Measurements from ENCODE around the gene ZNF280B. TPM values are rescaled to one million over a fixed set of nuclear protein-coding genes. Genes with fewer than 3 reads are reported as not detected.

The ZNF280B gene
- total and polyA plus RNA-seq, 7 experiments from 2014 or later: 2.1 to 3.6 (median 2.3) TPM

- no peak overlapping the region for H3K27ac ChIP-seq (ENCODE audit: low read depth, low read length)
- Mint-ChIP-seq H3K27ac (no peak overlapping the region), H3K27me3 (peaks cover 0 to 5% (median 0%) of the 10 kb centered on the region in 5 donors), H3K4me3 (no peak overlapping the region), H3K4me1 (no peaks in the 10 kb centered on the region), H3K36me3 (no peaks in the 10 kb centered on the region), H3K9me3 (no peaks in the 10 kb centered on the region)
- no peaks in the 10 kb centered on the region for H3K27me3 ChIP-seq (ENCODE audit: control insufficient read depth in 2 of 2, insufficient read depth in 2 of 2, low read length in 2 of 2)
- ChIA-PET POLR2A (no interaction called here), CTCF (no interaction called here)
- H3K9me3 ChIP-seq (ENCODE audit: control insufficient read depth in 2 of 3, low read length in 3 of 3): no peaks in the 10 kb centered on the region
- no peaks in the 10 kb centered on the region for H3K36me3 ChIP-seq (ENCODE audit: control insufficient read depth in 2 of 3, insufficient read depth in 3 of 3, low read length in 3 of 3)
- intact Hi-C loops (cut with micrococcal nuclease): no loop called here
- no peaks in the 10 kb centered on the region for H3K4me1 ChIP-seq (ENCODE audit: control insufficient read depth in 2 of 2, insufficient read depth in 2 of 2, low read length in 2 of 2)
- no peak overlapping the region for H3K4me3 ChIP-seq (ENCODE audit: low read length)
- no peak for DNase-seq
- ATAC-seq: no peak
Observed at GRCh38 chr22:22547692-22548300, 39.3 kb upstream of the ZNF280B start.

- intact Hi-C loops (cut with micrococcal nuclease): no loop called here
Observed at GRCh38 chr22:22547226-22547625, 38.7 kb upstream of the ZNF280B start.

GRCh38 chr22:22546490-22546889, 37.9 kb upstream of the ZNF280B start:
- ATAC-seq (peak; percentile 16), DNase-seq (no peak)
- H3K27me3 ChIP-seq (ENCODE audit: control insufficient read depth in 2 of 2, insufficient read depth in 2 of 2, low read length in 2 of 2): peaks cover 0 to 2% of the 10 kb centered on the region in 2 donors
- no peaks in the 10 kb centered on the region for H3K9me3 Mint-ChIP-seq
- no peaks in the 10 kb centered on the region for H3K4me1 Mint-ChIP-seq
- no peaks in the 10 kb centered on the region for H3K36me3 Mint-ChIP-seq
- ChIA-PET CTCF (no interaction called here), POLR2A (no interaction called here)
- H3K9me3 ChIP-seq (ENCODE audit: control insufficient read depth in 2 of 3, low read length in 3 of 3): no peaks in the 10 kb centered on the region
- no peak overlapping the region for H3K27ac Mint-ChIP-seq
- no peaks in the 10 kb centered on the region for H3K4me1 ChIP-seq (ENCODE audit: control insufficient read depth in 2 of 2, insufficient read depth in 2 of 2, low read length in 2 of 2)
- no peak overlapping the region for H3K4me3 Mint-ChIP-seq
- H3K27me3 Mint-ChIP-seq: peaks cover 0 to 8% (median 2%) of the 10 kb centered on the region in 5 donors
- H3K27ac ChIP-seq (ENCODE audit: low read depth, low read length): no peak overlapping the region
- no peaks in the 10 kb centered on the region for H3K36me3 ChIP-seq (ENCODE audit: control insufficient read depth in 2 of 3, insufficient read depth in 3 of 3, low read length in 3 of 3)
- H3K4me3 ChIP-seq (ENCODE audit: low read length): no peak overlapping the region
- intact Hi-C loops (cut with micrococcal nuclease): no loop called here

More at GRCh38 chr22:22547226-22547625, 38.7 kb upstream of the ZNF280B start:
- Histone ChIP-seq H3K36me3 (ENCODE audit: control insufficient read depth in 2 of 3, insufficient read depth in 3 of 3, low read length in 3 of 3) (no peaks in the 10 kb centered on the region), H3K27ac (ENCODE audit: low read depth, low read length) (no peak overlapping the region), H3K9me3 (ENCODE audit: control insufficient read depth in 2 of 3, low read length in 3 of 3) (no peaks in the 10 kb centered on the region), H3K27me3 (ENCODE audit: control insufficient read depth in 2 of 2, insufficient read depth in 2 of 2, low read length in 2 of 2) (no peaks in the 10 kb centered on the region), H3K4me3 (ENCODE audit: low read length) (no peak overlapping the region), H3K4me1 (ENCODE audit: control insufficient read depth in 2 of 2, insufficient read depth in 2 of 2, low read length in 2 of 2) (no peaks in the 10 kb centered on the region)
- H3K27ac Mint-ChIP-seq: no peak overlapping the region
- no peaks in the 10 kb centered on the region for H3K4me1 Mint-ChIP-seq
- POLR2A ChIA-PET: no interaction called here
- no peaks in the 10 kb centered on the region for H3K9me3 Mint-ChIP-seq
- H3K4me3 Mint-ChIP-seq: no peak overlapping the region
- H3K36me3 Mint-ChIP-seq: no peaks in the 10 kb centered on the region
- peaks cover 0 to 7% (median 0%) of the 10 kb centered on the region in 5 donors for H3K27me3 Mint-ChIP-seq
- DNase-seq (no peak), ATAC-seq (no peak)
- CTCF ChIA-PET: no interaction called here

GRCh38 chr22:22545084-22545483, 36.5 kb upstream of the ZNF280B start:
- Histone ChIP-seq H3K27me3 (ENCODE audit: control insufficient read depth in 2 of 2, insufficient read depth in 2 of 2, low read length in 2 of 2) (peaks cover 0 to 2% of the 10 kb centered on the region in 2 donors), H3K27ac (ENCODE audit: low read depth, low read length) (no peak overlapping the region), H3K9me3 (ENCODE audit: control insufficient read depth in 2 of 3, low read length in 3 of 3) (no peaks in the 10 kb centered on the region), H3K4me3 (ENCODE audit: low read length) (no peak overlapping the region), H3K4me1 (ENCODE audit: control insufficient read depth in 2 of 2, insufficient read depth in 2 of 2, low read length in 2 of 2) (no peaks in the 10 kb centered on the region), H3K36me3 (ENCODE audit: control insufficient read depth in 2 of 3, insufficient read depth in 3 of 3, low read length in 3 of 3) (no peaks in the 10 kb centered on the region)
- ChIA-PET CTCF (interaction anchor here (1.1 kb wide), 1 partner anchor 32 kb away, joined by 3 read pairs; no protein-coding TSS in a partner anchor), POLR2A (no interaction called here)
- peaks cover 0 to 8% (median 3%) of the 10 kb centered on the region in 5 donors for H3K27me3 Mint-ChIP-seq
- no peaks in the 10 kb centered on the region for H3K36me3 Mint-ChIP-seq
- no peaks in the 10 kb centered on the region for H3K9me3 Mint-ChIP-seq
- intact Hi-C loops (cut with micrococcal nuclease): no loop called here
- DNase-seq (no peak), ATAC-seq (no peak)
- H3K4me3 Mint-ChIP-seq: no peak overlapping the region
- H3K27ac Mint-ChIP-seq: no peak overlapping the region
- no peaks in the 10 kb centered on the region for H3K4me1 Mint-ChIP-seq

GRCh38 chr22:22538226-22538989, 29.9 kb upstream of the ZNF280B start:
- Histone ChIP-seq H3K27ac (ENCODE audit: low read depth, low read length) (no peak overlapping the region), H3K4me1 (ENCODE audit: control insufficient read depth in 2 of 2, insufficient read depth in 2 of 2, low read length in 2 of 2) (no peaks in the 10 kb centered on the region), H3K9me3 (ENCODE audit: control insufficient read depth in 2 of 3, low read length in 3 of 3) (no peaks in the 10 kb centered on the region), H3K4me3 (ENCODE audit: low read length) (no peak overlapping the region), H3K36me3 (ENCODE audit: control insufficient read depth in 2 of 3, insufficient read depth in 3 of 3, low read length in 3 of 3) (no peaks in the 10 kb centered on the region), H3K27me3 (ENCODE audit: control insufficient read depth in 2 of 2, insufficient read depth in 2 of 2, low read length in 2 of 2) (peaks cover 0 to 2% of the 10 kb centered on the region in 2 donors)
- POLR2A ChIA-PET: no interaction called here
- no peak overlapping the region for H3K4me3 Mint-ChIP-seq
- no peaks in the 10 kb centered on the region for H3K36me3 Mint-ChIP-seq
- DNase-seq (no peak), ATAC-seq (no peak)
- H3K27me3 Mint-ChIP-seq: peaks cover 0 to 12% (median 6%) of the 10 kb centered on the region in 5 donors
- H3K4me1 Mint-ChIP-seq: no peaks in the 10 kb centered on the region
- CTCF ChIA-PET: no interaction called here
- no peaks in the 10 kb centered on the region for H3K9me3 Mint-ChIP-seq
- no peak overlapping the region for H3K27ac Mint-ChIP-seq
- intact Hi-C loops (cut with micrococcal nuclease): no loop called here

GRCh38 chr22:22536916-22537315, 28.4 kb upstream of the ZNF280B start:
- no peaks in the 10 kb centered on the region for H3K36me3 ChIP-seq (ENCODE audit: control insufficient read depth in 2 of 3, insufficient read depth in 3 of 3, low read length in 3 of 3)
- Mint-ChIP-seq H3K9me3 (no peaks in the 10 kb centered on the region), H3K36me3 (no peaks in the 10 kb centered on the region), H3K27ac (no peak overlapping the region), H3K4me1 (no peaks in the 10 kb centered on the region), H3K4me3 (no peak overlapping the region), H3K27me3 (peaks cover 0 to 11% (median 4%) of the 10 kb centered on the region in 5 donors)
- no peak overlapping the region for H3K27ac ChIP-seq (ENCODE audit: low read depth, low read length)
- H3K4me3 ChIP-seq (ENCODE audit: low read length): no peak overlapping the region
- H3K27me3 ChIP-seq (ENCODE audit: control insufficient read depth in 2 of 2, insufficient read depth in 2 of 2, low read length in 2 of 2): peaks cover 0 to under 1% of the 10 kb centered on the region in 2 donors
- no peak for DNase-seq
- H3K4me1 ChIP-seq (ENCODE audit: control insufficient read depth in 2 of 2, insufficient read depth in 2 of 2, low read length in 2 of 2): no peaks in the 10 kb centered on the region
- intact Hi-C loops (cut with micrococcal nuclease): no loop called here
- ATAC-seq: no peak
- ChIA-PET CTCF (no interaction called here), POLR2A (interaction anchor here (0.6 kb wide), 1 partner anchor 42 kb away, joined by 3 read pairs; no protein-coding TSS in a partner anchor)
- H3K9me3 ChIP-seq (ENCODE audit: control insufficient read depth in 2 of 3, low read length in 3 of 3): no peaks in the 10 kb centered on the region

GRCh38 chr22:22536515-22536914, 28.0 kb upstream of the ZNF280B start:
- H3K4me1 Mint-ChIP-seq: no peaks in the 10 kb centered on the region
- H3K36me3 Mint-ChIP-seq: no peaks in the 10 kb centered on the region
- H3K4me3 ChIP-seq (ENCODE audit: low read length): no peak overlapping the region
- intact Hi-C loops (cut with micrococcal nuclease): no loop called here
- peaks cover 0 to 11% (median 4%) of the 10 kb centered on the region in 5 donors for H3K27me3 Mint-ChIP-seq
- H3K9me3 Mint-ChIP-seq: no peaks in the 10 kb centered on the region
- ATAC-seq: no peak
- no peak overlapping the region for H3K4me3 Mint-ChIP-seq
- CTCF ChIA-PET: no interaction called here
- no peaks in the 10 kb centered on the region for H3K36me3 ChIP-seq (ENCODE audit: control insufficient read depth in 2 of 3, insufficient read depth in 3 of 3, low read length in 3 of 3)
- H3K9me3 ChIP-seq (ENCODE audit: control insufficient read depth in 2 of 3, low read length in 3 of 3): no peaks in the 10 kb centered on the region
- H3K27ac Mint-ChIP-seq: no peak overlapping the region
- H3K27me3 ChIP-seq (ENCODE audit: control insufficient read depth in 2 of 2, insufficient read depth in 2 of 2, low read length in 2 of 2): no peaks in the 10 kb centered on the region
- no peaks in the 10 kb centered on the region for H3K4me1 ChIP-seq (ENCODE audit: control insufficient read depth in 2 of 2, insufficient read depth in 2 of 2, low read length in 2 of 2)
- POLR2A ChIA-PET: no interaction called here
- H3K27ac ChIP-seq (ENCODE audit: low read depth, low read length): no peak overlapping the region
- no peak for DNase-seq
